Hepatocyte (in vitro differentiated cells): ENCODE measurements around the gene SERPINE1.
"Not testable (repeated sequence)": the region's sequence is repeated elsewhere in the genome, so short reads cannot be mapped to it uniquely, and the experiment has no call there.

ENCODE experiments used
- EZH2 ChIP-seq: fragments of 200-600 bp; sonication (generic); IDR thresholded peaks from 2 replicates; pipeline ENCODE4 v1.6.1; 2016; ENCODE audit warnings: antibody characterized with exemption, mild to moderate bottlenecking, borderline replicate concordance
- EZH2phosphoT487 ChIP-seq: fragments of 200-600 bp; sonication (generic); IDR thresholded peaks from one replicate; pipeline ENCODE4 v1.6.1; 2018; ENCODE audit warnings: antibody characterized with exemption, mild to moderate bottlenecking, low read depth, moderate library complexity; ENCODE audit not compliant: unreplicated experiment, severe bottlenecking
- TF ChIP-seq, protein P1 (sequence below): fragments of 200-600 bp; sonication (generic); IDR thresholded peaks from 2 replicates; pipeline ENCODE4 v1.5.1; 2016; ENCODE audit warnings: antibody characterized with exemption, mild to moderate bottlenecking; ENCODE audit not compliant: poor library complexity

DNA sequence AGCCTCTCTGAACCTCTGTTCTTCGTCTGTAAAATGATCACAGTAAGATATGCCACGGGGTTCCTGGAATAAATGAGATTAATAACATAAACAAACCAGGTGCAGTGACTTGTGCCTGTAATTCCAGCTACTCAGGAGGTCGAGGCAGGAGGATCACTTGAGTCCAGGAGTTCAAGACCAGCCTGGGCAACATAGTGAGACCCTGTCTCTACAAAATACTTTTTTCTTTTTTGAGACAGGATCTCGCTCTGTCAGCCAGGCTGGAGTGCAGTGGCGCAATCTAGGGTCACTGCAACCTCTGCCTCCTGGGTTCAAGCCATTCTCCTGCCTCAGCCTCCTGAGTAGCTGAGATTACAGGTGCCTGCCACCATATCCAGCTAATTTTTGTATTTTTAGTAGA, 21.7 kb upstream of the SERPINE1 start:
- TF ChIP-seq, protein P1, sequence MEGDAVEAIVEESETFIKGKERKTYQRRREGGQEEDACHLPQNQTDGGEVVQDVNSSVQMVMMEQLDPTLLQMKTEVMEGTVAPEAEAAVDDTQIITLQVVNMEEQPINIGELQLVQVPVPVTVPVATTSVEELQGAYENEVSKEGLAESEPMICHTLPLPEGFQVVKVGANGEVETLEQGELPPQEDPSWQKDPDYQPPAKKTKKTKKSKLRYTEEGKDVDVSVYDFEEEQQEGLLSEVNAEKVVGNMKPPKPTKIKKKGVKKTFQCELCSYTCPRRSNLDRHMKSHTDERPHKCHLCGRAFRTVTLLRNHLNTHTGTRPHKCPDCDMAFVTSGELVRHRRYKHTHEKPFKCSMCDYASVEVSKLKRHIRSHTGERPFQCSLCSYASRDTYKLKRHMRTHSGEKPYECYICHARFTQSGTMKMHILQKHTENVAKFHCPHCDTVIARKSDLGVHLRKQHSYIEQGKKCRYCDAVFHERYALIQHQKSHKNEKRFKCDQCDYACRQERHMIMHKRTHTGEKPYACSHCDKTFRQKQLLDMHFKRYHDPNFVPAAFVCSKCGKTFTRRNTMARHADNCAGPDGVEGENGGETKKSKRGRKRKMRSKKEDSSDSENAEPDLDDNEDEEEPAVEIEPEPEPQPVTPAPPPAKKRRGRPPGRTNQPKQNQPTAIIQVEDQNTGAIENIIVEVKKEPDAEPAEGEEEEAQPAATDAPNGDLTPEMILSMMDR, result not testable (repeated sequence)
- TF ChIP-seq EZH2, EZH2phosphoT487: not testable (repeated sequence)
